Measurements from ENCODE around the gene MTMR12.

The MTMR12 gene

DNA sequence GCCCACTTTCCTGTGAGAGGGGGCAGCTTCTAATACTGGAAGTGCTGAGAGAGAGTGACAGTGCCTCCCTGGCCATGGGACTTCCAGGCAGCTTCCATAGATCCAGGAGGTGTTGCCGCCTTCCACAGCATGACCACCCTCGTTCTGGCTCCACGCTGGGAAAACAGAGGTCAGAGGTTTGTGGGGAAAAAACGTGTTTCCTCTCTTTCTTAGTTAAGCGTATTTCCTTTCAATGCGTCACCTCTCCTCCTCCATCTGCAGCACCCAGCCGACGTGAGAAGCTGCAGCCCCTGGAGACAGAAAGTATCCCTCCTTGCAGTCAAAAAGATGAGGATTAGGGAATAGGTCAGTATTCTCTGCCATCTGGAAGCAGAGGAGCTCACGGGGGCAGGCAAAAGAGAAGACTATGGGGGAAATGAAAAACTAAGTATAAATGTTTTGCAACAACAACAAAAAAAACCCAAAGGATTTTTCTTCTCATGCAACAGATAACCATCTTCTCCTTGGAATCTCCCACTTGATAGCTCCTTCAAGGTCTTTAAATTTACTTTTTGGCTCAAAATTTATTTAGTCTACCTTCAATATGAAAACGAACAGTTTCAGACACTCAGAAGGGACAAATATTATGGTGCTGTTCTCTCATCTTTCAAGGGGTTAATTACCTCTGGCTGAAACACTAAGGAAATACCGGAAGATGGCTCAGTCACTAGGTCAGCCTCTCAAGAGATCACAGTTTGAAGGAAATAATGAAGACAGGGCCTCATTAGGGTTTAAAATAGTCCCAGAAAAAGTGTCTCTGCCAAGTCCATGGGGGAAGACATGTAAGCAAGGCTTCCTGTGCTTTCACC, 38.0 kb downstream of the MTMR12 start:
- DNase-seq (ENCODE audit: low read depth) = no peak

- no peak for DNase-seq (ENCODE audit: low read depth)
These were observed 38.9 kb downstream of the MTMR12 start for GRCh38 chr5:32273821-32274220.

DNA sequence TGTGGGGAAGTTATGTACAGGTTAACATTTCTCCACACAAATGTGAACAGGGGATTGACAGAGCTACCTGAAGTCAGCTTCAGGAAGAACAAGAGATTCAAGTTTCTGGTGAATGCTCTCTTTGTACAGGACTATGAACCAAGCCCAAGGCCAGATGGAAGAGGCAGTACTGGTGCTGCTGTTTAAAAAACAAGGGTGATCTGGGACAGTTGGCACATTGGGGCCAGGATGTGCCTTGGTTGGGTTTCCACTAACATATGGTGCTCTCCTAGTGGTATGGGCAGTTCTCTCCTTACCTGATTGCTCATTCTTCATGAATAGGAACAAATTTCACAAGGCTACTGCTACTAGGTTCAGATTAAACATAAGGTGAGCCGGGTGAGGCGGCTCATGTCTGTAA, 40.0 kb downstream of the MTMR12 start:
- DNase-seq (ENCODE audit: low read depth) = no peak

- DNase-seq (ENCODE audit: low read depth) = no peak
These were observed 41.8 kb downstream of the MTMR12 start for GRCh38 chr5:32270946-32271345.

DNA sequence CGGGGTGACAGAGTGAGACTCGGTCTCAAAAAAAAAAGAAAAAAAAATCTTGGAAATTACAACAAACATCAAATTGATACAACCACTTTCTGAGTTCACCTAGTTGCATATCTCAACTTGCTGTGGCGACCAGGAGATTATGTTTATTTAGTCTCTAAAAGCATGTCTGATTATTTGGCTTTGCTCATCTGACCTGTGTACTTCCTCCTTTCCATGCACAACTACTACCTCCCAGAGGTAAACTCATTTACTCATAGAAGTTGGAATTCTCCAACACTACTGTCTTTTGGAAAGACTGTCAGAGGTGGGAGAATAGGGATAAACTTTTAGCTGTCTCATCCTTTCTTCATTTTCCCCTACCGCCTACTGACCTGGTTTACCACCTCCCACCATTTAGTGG, 42.6 kb downstream of the MTMR12 start:
- no peak for DNase-seq (ENCODE audit: low read depth)

DNA sequence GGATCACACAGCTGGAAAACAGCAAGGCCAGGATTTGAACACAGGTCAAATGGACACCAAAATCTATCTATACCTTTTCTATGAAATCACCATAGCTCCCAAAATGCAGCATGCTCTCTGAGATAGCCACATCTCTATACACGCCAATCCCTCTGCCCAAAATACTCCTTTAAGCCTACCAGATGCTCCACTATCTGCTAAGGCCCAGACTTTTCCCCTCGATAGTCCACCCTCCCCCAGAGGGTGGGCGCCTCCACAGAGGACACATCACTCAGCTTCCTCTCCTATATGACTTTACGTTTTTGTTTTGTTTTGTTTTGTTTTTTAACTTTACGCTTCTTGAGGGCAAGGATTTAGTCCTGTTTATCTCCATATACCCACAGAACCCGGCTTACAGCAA, 46.8 kb downstream of the MTMR12 start:
- no peak for DNase-seq (ENCODE audit: low read depth)

GRCh38 chr5:32264957-32265572, 47.7 kb downstream of the MTMR12 start:
- no peak for DNase-seq (ENCODE audit: low read depth)

- no peak for DNase-seq (ENCODE audit: low read depth)
These were observed 49.1 kb downstream of the MTMR12 start for GRCh38 chr5:32263684-32264083.

DNA sequence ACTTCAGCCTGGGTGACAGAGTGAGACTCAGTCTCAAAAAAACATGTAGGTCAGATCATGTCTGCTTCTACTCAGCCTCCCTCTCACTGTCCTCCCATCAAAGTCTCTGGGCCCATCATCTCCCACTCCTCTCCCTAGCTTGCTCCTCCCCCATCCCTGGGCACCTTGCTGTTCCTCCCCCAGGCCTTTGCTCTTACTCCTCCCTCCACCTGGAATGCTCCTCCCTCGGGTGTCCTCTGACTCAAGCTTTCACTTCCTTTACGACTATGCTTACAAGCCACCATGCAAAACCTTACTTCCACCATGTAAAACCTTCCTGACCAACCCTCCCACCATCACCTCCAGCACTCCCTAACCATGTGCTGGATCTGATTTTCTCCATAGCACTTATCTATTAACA, 51.5 kb downstream of the MTMR12 start:
- DNase-seq (ENCODE audit: low read depth) = no peak

DNA sequence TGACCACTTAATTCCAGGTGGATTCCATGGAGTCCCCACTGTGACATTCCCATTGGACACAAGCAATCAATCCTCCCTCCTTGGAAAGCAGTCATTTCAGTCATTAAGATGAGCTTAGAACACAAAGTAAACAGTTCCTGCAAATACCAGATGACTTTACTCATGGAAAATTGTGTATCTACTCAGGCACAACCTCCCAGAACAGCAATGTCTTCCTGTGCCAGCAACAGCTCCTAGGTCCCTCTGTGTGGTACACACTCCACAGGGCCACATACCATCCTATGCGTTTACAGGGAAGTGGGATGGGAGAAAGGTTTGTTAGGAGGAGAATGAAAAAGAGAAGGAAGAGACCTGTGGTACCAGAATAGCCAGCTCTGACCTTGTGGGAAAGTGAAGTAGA, 53.7 kb downstream of the MTMR12 start:
- no peak for DNase-seq (ENCODE audit: low read depth)

DNA sequence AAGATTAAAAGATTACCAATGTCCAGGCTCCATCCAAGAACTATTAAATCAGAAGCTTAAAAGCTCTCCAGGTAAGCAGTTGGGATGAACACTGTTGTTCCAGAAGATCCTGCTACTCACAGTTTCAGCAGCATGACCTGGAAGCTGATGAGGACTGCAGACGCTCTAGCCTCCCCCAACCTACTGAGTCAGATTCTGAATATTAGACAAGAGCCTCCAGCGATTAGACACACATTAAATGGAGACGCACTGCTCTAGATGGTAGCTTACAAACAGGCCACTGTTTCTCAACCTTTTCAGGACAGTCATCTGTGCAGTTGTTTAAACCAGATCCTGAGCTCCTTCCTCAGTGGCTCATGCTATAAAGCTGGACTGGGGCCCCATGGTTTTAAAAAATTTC, 54.3 kb downstream of the MTMR12 start:
- no peak for DNase-seq (ENCODE audit: low read depth)

GRCh38 chr5:32255540-32255900, 57.2 kb downstream of the MTMR12 start:
- DNase-seq (ENCODE audit: low read depth) = no peak

DNA sequence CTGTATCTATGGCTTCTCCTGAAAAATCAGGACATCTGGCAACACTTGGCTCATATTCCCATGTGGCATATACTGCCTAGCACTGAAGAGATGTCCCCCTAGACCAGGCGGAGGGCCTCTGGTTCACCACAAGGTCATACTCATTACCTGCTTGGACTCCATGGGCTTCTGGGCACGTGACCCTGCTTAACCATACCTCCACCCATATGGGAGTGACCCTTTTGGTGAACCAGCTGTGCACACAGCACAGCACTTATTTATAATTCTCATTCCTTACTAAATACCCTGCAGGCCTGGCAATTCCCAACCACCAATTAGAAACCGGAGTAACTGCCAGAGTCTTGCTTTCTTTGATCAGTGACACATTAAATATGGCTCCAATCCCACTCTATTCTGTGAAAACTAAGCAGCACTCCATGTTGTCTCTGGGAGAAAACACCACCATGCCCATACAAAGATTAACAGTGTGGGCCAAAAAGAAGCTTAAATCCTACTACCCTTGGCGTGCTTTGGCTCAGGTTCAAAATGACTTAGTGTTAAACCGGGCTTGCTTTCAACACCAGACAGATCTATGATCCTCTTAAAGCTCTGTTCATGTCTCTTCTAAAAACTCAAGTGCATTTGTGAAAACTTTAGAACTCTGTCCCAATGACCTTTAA, 57.7 kb downstream of the MTMR12 start:
- no peak for DNase-seq (ENCODE audit: low read depth)

DNA sequence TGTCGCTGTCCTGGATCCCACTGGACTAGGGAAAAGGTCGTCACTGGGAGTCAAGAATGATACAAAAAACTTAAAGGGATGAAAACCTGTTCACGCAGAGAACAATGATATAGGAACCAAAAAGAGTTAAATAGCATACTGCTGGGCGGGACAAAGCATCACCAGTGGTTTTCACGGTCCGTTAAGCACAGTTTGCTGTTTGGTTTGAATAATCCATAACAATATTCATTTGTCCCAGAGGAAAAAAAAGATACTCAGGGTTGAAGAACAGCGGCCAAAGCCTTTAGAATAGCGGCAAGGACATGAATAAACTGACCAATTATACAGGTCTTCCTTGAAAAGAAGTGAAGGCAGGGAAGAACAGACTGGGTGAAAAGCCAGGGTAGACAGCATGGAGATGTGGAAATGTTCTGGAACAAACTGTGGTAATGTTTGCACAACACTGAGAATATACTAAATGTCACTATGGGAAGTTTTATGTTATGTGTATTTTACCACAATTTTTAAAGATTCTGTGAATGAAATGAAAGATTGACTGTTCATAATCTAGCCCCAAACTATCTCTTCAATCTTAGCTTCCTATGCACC, 60.8 kb downstream of the MTMR12 start:
- DNase-seq (ENCODE audit: low read depth) = no peak

- no peak for DNase-seq (ENCODE audit: low read depth)
These were observed 63.1 kb downstream of the MTMR12 start for GRCh38 chr5:32249668-32250067.

DNA sequence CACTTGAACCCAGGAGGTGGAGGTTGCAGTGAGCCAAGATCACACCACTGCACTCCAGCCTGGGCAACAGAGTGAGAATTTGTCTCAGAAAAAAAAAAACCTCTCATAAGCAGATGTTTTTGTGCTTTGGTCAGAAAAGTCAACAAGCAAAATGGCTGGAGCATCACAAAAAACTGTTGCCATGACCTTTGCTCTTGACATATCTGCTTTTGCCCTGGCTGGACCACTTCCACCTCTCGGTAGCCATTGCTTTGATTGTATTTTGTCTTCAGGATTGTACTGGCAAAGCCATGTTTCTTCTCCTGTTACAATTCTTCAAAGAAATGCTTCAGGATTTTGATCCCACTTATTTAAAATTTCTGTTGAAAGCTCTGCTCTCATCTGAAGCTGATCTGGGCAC, 67.0 kb downstream of the MTMR12 start:
- no peak for DNase-seq (ENCODE audit: low read depth)

DNA sequence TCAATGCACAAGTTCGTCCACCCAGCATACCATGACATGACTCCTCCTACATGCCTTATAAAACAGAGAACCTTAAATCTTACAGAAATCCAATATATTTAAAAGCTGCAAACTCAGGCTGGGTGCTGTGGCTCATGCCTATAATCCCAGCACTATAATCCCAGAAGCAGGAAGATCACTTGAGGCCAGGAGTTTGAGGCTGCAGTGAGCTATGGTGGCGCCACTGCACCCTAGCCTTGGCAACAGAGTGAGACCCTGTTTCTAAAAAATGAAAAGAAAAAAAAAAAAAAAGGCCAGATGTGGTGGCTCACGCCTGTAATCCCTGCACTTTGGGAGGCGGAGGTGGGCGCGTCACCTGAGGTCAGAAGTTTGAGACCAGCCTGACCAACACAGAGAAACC, 68.7 kb downstream of the MTMR12 start:
- DNase-seq (ENCODE audit: low read depth) = no peak

- no peak for DNase-seq (ENCODE audit: low read depth)
These were observed 71.5 kb downstream of the MTMR12 start for GRCh38 chr5:32241034-32241783.

DNA sequence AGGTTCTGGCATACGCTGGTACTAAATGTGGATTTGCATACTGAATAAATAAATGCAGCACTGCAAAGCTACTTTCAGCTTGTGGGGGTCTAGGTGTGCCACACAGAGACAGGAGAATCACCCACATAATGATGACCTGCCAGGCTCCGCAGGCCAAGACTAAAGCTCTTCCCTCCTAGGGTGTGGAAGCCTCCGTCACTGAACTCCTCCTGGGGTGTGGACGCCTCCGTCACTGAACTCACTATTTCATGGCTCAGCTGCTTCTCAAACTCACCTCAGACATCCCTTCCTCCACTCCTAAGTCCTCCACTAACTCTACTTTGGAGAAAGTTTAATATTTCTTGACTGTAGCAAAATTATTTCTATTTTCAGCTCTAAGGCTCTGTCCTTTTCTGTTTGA, 73.4 kb downstream of the MTMR12 start:
- DNase-seq (ENCODE audit: low read depth) = no peak

- DNase-seq (ENCODE audit: low read depth) = no peak
These were observed 78.9 kb downstream of the MTMR12 start for GRCh38 chr5:32233696-32234447.

DNA sequence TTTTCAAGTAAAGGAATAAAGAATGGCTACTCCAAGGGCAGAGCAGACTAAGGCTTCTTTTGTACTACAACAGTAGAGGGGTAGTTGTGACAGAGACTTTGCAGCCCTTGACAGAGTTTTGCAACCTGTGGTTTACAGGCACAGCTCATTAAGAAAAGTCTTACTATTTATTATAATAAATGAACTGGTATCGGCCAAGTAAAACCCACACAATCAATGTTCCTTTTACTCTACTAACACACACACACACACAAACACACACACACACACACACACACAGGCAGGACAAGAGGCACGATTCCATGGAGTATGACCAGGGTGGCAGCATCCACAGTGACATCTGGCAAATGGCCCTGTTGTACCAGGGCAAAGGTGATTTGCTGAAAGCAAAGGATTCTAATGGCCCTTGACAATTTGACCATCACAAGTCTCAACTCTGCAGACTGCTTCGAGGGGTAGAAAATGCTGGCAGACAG, 79.5 kb downstream of the MTMR12 start:
- DNase-seq (ENCODE audit: low read depth) = no peak

Measured in activated gamma-delta T cell treated with anti-CD3 and anti-CD28 coated beads, Interleukin-2, amount 50 U/mL, for 16 hours (primary cell).